A549 (cell line): ENCODE data around the gene NOXO1. TPM values are rescaled to one million over a fixed set of nuclear protein-coding genes. Genes with fewer than 3 reads are reported as not detected.

Experiments used
- ATAC-seq, 2 experiments: fragments of 200-7000 bp in 1 of 2; fragments of >200 bp in 1 of 2; cut with Nextera tagmentation in 1 of 2; cut with Tn5 transposase in 1 of 2; 3 replicates each; pipeline versions ENCODE4 v1.8.0 to v1.9.1; 2018 to 2020; ENCODE audit warnings: mild to moderate bottlenecking in 1 of 2, moderate library complexity in 1 of 2
- CTCF ChIA-PET: fragments of 300-600 bp; sonication (Branson Sonifier 250); formaldehyde crosslinking; extraction: SDS; loops from one replicate; lab custom pipeline; 2021; ENCODE audit warnings: antibody characterized with exemption, inconsistent platforms; lab: Yijun Ruan, JAX
- POLR2A ChIA-PET: fragments of 350-600 bp; formaldehyde crosslinking; extraction: SDS; loops from one replicate; lab custom pipeline; 2021; ENCODE audit warnings: antibody characterized with exemption, inconsistent platforms; lab: Yijun Ruan, JAX
- DNase-seq, 2 experiments: peaks; one replicate each; pipeline versions ENCODE4 v3.0.0 to v3.0.0-alpha.2; 2011 to 2016; ENCODE audit warnings: low read depth in 1 of 2, low spot score in 1 of 2
- FAIRE-seq: peaks from 2 replicates; lab custom pipeline; 2011; peaks lifted over from hg19 to GRCh38; lab: Jason Lieb, UNC
- H3K27ac ChIP-seq, 2 experiments: fragments of >200 bp; sonication (Bioruptor Twin); formaldehyde crosslinking; 3 replicates each; pipeline ENCODE4 v1.5.1; 2016 to 2017
- H3K4me1 ChIP-seq: fragments of >200 bp; sonication (Bioruptor Twin); formaldehyde crosslinking; 3 replicates; pipeline ENCODE4 v1.6.1; 2016
- H3K4me2 ChIP-seq: fragments of >200 bp; sonication (Bioruptor Twin); formaldehyde crosslinking; 3 replicates; pipeline ENCODE4 v1.6.1; 2016
- H3K4me3 ChIP-seq: fragments of >200 bp; sonication (Bioruptor Twin); formaldehyde crosslinking; 3 replicates; pipeline ENCODE4 v1.5.1; 2016
- H3K9me3 ChIP-seq: fragments of >200 bp; sonication (Bioruptor Twin); formaldehyde crosslinking; 3 replicates; pipeline ENCODE4 v1.6.1; 2016
- CBX2 ChIP-seq: fragments of 200-600 bp; sonication (generic); IDR thresholded peaks from 2 replicates; pipeline ENCODE4 v1.6.1; 2016; ENCODE audit warnings: low read depth, mild to moderate bottlenecking, borderline replicate concordance
- CBX8 ChIP-seq: fragments of 200-600 bp; sonication (generic); IDR thresholded peaks from 2 replicates; pipeline ENCODE4 v1.6.1; 2016
- ESRRA ChIP-seq: fragments of 150-350 bp; IDR thresholded peaks from 2 replicates; pipeline ENCODE4 v1.6.1; 2014; ENCODE audit warnings: mild to moderate bottlenecking, low read length, borderline replicate concordance
- FOSB ChIP-seq: fragments of 250-450 bp; sonication (Bioruptor Pico); IDR thresholded peaks from 2 replicates; pipeline ENCODE4 v1.5.0; 2020; ENCODE audit warnings: mild to moderate bottlenecking, moderate library complexity
- HEYL ChIP-seq: fragments of 250-450 bp; sonication (Bioruptor Pico); IDR thresholded peaks from 2 replicates; pipeline ENCODE4 v1.8.0; 2021; ENCODE audit warnings: mild to moderate bottlenecking, moderate library complexity
- HOXB13 ChIP-seq: fragments of 250-450 bp; sonication (Bioruptor Pico); IDR thresholded peaks from 2 replicates; pipeline ENCODE4 v1.5.0; 2020; ENCODE audit warnings: low read depth, mild to moderate bottlenecking, moderate library complexity
- HOXB5 ChIP-seq: fragments of 250-450 bp; sonication (Bioruptor Pico); IDR thresholded peaks from 2 replicates; pipeline ENCODE4 v1.5.0; 2020; ENCODE audit warnings: mild to moderate bottlenecking, moderate library complexity
- KDM1A ChIP-seq: fragments of 200-600 bp; sonication (generic); IDR thresholded peaks from 2 replicates; pipeline ENCODE4 v1.6.1; 2016; ENCODE audit warnings: low read depth, mild to moderate bottlenecking
- MYC ChIP-seq: IDR thresholded peaks from 2 replicates; pipeline ENCODE4 v1.6.1; 2012; ENCODE audit warnings: mild to moderate bottlenecking, inconsistent platforms, low read length, improper control_type of control experiment, borderline replicate concordance
- RAD21 ChIP-seq, 2 experiments: fragments of >200 bp in 1 of 2; sonication (Bioruptor Twin) in 1 of 2; formaldehyde crosslinking in 1 of 2; IDR thresholded peaks in 1 of 2; conservative IDR thresholded peaks in 1 of 2; 2 replicates in 1 of 2; 3 replicates in 1 of 2; pipeline ENCODE4 v1.6.1; 2012 to 2018; ENCODE audit warnings: inconsistent platforms in 1 of 2
- RARB ChIP-seq: fragments of 250-450 bp; sonication (Bioruptor Pico); IDR thresholded peaks from 2 replicates; pipeline ENCODE4 v1.8.0; 2021; ENCODE audit warnings: mild to moderate bottlenecking, moderate library complexity
- RCOR1 ChIP-seq: fragments of 150-350 bp; IDR thresholded peaks from 2 replicates; pipeline ENCODE4 v1.6.1; 2014; ENCODE audit warnings: antibody characterized with exemption, low read length, low read depth
- RNF2 ChIP-seq: fragments of 200-600 bp; sonication (generic); IDR thresholded peaks from 2 replicates; pipeline ENCODE4 v1.6.1; 2016; ENCODE audit warnings: low read depth, mild to moderate bottlenecking, antibody characterized with exemption, moderate library complexity, borderline replicate concordance
- ZFP36 ChIP-seq: fragments of 450-650 bp; IDR thresholded peaks from 2 replicates; pipeline ENCODE4 v1.6.1; 2014; ENCODE audit warnings: borderline replicate concordance; ENCODE audit not compliant: partially characterized antibody
- ZNF302 ChIP-seq: fragments of 250-450 bp; sonication (Bioruptor Pico); IDR thresholded peaks from 2 replicates; pipeline ENCODE4 v1.9.0; 2021; ENCODE audit warnings: inconsistent platforms, mild to moderate bottlenecking, moderate library complexity
- WGBS: methylation state at CpG from one replicate; pipeline ENCODE4 v1.1.6; 2017; ENCODE audit errors: missing lambda C conversion rate; 5-methylcytosine and 5-hydroxymethylcytosine counted together
- polyA plus RNA-seq, 4 experiments: library from polyadenylated mRNA; depleted of rRNA in 3 of 4; stranded (reverse); fragments of >200 nt; fragmentation: RNase III in 1 of 4; extraction: RNeasy Plus Mini Kit Qiagen cat#74134 plus additional on column Dnase treatment in 1 of 4; gene quantifications; 2 replicates in 3 of 4; 3 replicates in 1 of 4; pipeline ENCODE4 v1.2.3, GENCODE V29; 2011 to 2017
- TF ChIP-seq, protein P1 (sequence below): fragments of >200 bp; sonication (Bioruptor Twin); formaldehyde crosslinking; IDR thresholded peaks from 3 replicates; pipeline ENCODE4 v1.5.1; 2016
- TF ChIP-seq, protein P2 (sequence below): fragments of >200 bp; sonication (Bioruptor Twin); formaldehyde crosslinking; IDR thresholded peaks from 2 replicates; pipeline ENCODE4 v1.6.1; 2016
- TF ChIP-seq, protein P3 (sequence below): IDR thresholded peaks from 2 replicates; pipeline ENCODE4 v1.6.1; 2012
- TF ChIP-seq, protein P4 (sequence below): fragments of 250-450 bp; sonication (Bioruptor Pico); IDR thresholded peaks from 2 replicates; pipeline ENCODE4 v1.5.0; 2021; ENCODE audit warnings: mild to moderate bottlenecking, moderate library complexity, borderline replicate concordance
- TF ChIP-seq, protein P5 (sequence below): IDR thresholded peaks from 2 replicates; pipeline ENCODE4 v1.6.1; 2012; ENCODE audit warnings: low read depth, borderline replicate concordance
- TF ChIP-seq, protein P6 (sequence below): IDR thresholded peaks from 2 replicates; pipeline ENCODE4 v1.6.1; 2012
- TF ChIP-seq, protein P7 (sequence below): fragments of 250-450 bp; sonication (Bioruptor Pico); IDR thresholded peaks from 2 replicates; pipeline ENCODE4 v1.5.0; 2020; ENCODE audit warnings: low read depth, mild to moderate bottlenecking, moderate library complexity

The NOXO1 gene
- polyA plus RNA-seq, 2 of the 4 experiments (the other 2 are of a cell fraction): 0.32 TPM; not detected in 1

DNA sequence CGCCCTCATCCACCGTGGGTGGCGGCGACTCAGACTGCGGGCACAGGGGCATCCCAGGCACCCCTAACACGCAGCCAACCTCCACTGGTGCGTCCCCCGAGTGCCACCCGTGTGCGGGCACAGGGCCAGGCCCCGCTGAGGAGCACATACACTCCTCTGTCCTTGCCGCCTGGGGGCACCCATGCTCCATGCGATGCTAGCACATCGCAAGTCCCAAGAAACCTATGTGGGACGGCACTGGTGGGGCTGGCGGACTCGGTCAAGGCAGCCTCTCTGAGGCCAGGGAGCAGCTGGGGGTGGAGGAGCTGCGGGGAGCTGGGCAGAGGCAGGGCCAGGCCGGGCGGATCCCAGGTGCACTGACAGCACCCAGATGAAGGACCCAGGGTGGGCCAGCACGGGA lies 24.4 kb upstream of the NOXO1 start:
- Histone ChIP-seq H3K27ac (peak overlapping the region in 1 of 2 experiments; percentile 19; a peak in 1 of 6 replicates), H3K9me3 (no peaks in the 10 kb centered on the region), H3K4me3 (no peak overlapping the region), H3K4me2 (no peak overlapping the region), H3K4me1 (peaks cover 52% of the 10 kb centered on the region)
- TF ChIP-seq, protein P1, sequence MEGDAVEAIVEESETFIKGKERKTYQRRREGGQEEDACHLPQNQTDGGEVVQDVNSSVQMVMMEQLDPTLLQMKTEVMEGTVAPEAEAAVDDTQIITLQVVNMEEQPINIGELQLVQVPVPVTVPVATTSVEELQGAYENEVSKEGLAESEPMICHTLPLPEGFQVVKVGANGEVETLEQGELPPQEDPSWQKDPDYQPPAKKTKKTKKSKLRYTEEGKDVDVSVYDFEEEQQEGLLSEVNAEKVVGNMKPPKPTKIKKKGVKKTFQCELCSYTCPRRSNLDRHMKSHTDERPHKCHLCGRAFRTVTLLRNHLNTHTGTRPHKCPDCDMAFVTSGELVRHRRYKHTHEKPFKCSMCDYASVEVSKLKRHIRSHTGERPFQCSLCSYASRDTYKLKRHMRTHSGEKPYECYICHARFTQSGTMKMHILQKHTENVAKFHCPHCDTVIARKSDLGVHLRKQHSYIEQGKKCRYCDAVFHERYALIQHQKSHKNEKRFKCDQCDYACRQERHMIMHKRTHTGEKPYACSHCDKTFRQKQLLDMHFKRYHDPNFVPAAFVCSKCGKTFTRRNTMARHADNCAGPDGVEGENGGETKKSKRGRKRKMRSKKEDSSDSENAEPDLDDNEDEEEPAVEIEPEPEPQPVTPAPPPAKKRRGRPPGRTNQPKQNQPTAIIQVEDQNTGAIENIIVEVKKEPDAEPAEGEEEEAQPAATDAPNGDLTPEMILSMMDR: peak; percentile 14; the same call in 1 of the 3 replicates
- TF ChIP-seq, protein P2, sequence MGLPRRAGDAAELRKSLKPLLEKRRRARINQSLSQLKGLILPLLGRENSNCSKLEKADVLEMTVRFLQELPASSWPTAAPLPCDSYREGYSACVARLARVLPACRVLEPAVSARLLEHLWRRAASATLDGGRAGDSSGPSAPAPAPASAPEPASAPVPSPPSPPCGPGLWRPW: no peak
- TF ChIP-seq, protein P3, sequence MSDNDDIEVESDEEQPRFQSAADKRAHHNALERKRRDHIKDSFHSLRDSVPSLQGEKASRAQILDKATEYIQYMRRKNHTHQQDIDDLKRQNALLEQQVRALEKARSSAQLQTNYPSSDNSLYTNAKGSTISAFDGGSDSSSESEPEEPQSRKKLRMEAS: no peak
- TF ChIP-seq HOXB5 (no peak), ZFP36 (no peak), FOSB (CRISPR knock-in tag) (no peak), RAD21 (conservative IDR thresholded peaks at IDR 0.05 in 1 of 2, IDR thresholded peaks at IDR 0.05 in 1 of 2) (peak; percentile 43 to 62), HEYL (CRISPR knock-in tag) (no peak)
- TF ChIP-seq, protein P4, sequence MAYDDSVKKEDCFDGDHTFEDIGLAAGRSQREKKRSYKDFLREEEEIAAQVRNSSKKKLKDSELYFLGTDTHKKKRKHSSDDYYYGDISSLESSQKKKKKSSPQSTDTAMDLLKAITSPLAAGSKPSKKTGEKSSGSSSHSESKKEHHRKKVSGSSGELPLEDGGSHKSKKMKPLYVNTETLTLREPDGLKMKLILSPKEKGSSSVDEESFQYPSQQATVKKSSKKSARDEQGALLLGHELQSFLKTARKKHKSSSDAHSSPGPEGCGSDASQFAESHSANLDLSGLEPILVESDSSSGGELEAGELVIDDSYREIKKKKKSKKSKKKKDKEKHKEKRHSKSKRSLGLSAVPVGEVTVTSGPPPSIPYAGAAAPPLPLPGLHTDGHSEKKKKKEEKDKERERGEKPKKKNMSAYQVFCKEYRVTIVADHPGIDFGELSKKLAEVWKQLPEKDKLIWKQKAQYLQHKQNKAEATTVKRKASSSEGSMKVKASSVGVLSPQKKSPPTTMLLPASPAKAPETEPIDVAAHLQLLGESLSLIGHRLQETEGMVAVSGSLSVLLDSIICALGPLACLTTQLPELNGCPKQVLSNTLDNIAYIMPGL (CRISPR knock-in tag): no peak
- TF ChIP-seq, protein P5, sequence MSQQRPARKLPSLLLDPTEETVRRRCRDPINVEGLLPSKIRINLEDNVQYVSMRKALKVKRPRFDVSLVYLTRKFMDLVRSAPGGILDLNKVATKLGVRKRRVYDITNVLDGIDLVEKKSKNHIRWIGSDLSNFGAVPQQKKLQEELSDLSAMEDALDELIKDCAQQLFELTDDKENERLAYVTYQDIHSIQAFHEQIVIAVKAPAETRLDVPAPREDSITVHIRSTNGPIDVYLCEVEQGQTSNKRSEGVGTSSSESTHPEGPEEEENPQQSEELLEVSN: no peak
- FAIRE-seq (no peak), ATAC-seq (peak in 1 of 2 experiments; percentile 9; a peak in 2 of 6 replicates), DNase-seq (peak in 1 of 2 experiments; percentile 64)
- ChIA-PET CTCF (interaction anchor here (0.9 to 11.3 kb wide), 13 partner anchors 8 to 146 kb away, joined by 3 to 196 read pairs (median 15); partner anchors contain the start of genes GFER, NOXO1, RAB26 and RNF151), POLR2A (no interaction called here)
- 84% methylated on average over 11 of the region's 21 CpGs for WGBS

DNA sequence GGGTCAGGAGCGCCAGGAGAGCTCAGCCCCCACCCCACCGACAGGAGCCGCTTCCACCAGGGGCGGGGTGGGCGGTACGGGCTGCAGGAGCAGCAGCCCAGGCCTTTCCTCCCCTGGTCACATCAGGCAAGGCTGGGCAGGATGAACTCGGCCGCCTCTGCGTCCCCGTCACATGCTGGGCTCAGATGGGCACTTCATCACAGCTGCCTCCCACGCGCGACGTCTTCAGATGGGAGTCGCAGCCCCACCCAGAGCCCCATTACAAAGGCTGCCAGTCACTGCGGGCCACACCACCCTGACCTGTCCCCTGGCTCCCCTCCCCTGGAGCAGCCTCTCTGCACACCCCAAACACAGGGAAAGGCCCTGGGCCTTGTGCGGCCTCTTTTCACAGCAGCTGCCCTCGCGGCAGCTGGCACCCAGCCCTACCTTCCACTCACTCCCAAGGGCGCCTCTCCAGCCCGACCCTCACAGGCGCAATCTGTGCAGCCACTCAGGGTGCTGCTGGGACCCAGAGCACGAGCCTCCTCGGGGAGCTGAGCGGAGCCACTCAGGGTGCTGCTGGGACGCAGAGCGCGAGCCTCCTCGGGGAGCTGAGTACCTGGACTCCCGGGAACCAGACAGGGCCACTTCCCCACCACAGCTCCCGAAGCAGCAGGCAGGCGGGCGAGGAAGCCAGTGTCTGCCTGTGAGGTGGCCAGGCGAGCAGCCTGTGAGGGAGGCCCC lies 23.7 kb upstream of the NOXO1 start:
- H3K27ac ChIP-seq: peak overlapping the region in 1 of 2 experiments; percentile 71; a peak in 2 of 6 replicates
- no peaks in the 10 kb centered on the region for H3K9me3 ChIP-seq
- no peak overlapping the region for H3K4me3 ChIP-seq
- no peak for ATAC-seq
- H3K4me1 ChIP-seq: peaks cover 49% of the 10 kb centered on the region
- DNase-seq: no peak
- CTCF ChIA-PET: interaction anchor here (0.9 to 11.3 kb wide), 29 partner anchors 8 to 228 kb away, joined by 3 to 196 read pairs (median 7); partner anchors contain the start of genes GFER, NOXO1, PKD1 and RAB26
- H3K4me2 ChIP-seq: peak overlapping the region; percentile 78; the same call in 1 of the 3 replicates
- POLR2A ChIA-PET: interaction anchor here (1.0 to 1.7 kb wide), 2 partner anchors 34 to 40 kb away, joined by 4 to 11 read pairs; partner anchors contain the start of genes RPS2 and TBL3
- no peak for FAIRE-seq
- TF ChIP-seq HOXB13 (CRISPR knock-in tag) (no peak), ESRRA (no peak), RNF2 (no peak), RARB (CRISPR knock-in tag) (no peak), KDM1A (no peak), CBX2 (no peak), RCOR1 (no peak), CBX8 (no peak), ZNF302 (CRISPR knock-in tag) (no peak), FOSB (CRISPR knock-in tag) (no peak), MYC (no peak)
- TF ChIP-seq, protein P1: no peak
- TF ChIP-seq, protein P6, sequence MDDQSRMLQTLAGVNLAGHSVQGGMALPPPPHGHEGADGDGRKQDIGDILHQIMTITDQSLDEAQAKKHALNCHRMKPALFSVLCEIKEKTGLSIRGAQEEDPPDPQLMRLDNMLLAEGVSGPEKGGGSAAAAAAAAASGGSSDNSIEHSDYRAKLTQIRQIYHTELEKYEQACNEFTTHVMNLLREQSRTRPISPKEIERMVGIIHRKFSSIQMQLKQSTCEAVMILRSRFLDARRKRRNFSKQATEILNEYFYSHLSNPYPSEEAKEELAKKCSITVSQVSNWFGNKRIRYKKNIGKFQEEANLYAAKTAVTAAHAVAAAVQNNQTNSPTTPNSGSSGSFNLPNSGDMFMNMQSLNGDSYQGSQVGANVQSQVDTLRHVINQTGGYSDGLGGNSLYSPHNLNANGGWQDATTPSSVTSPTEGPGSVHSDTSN: no peak
- TF ChIP-seq, protein P7, sequence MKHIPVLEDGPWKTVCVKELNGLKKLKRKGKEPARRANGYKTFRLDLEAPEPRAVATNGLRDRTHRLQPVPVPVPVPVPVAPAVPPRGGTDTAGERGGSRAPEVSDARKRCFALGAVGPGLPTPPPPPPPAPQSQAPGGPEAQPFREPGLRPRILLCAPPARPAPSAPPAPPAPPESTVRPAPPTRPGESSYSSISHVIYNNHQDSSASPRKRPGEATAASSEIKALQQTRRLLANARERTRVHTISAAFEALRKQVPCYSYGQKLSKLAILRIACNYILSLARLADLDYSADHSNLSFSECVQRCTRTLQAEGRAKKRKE (CRISPR knock-in tag): no peak
- TF ChIP-seq, all 56 proteins: peak for 0
- 89% methylated on average over 30 of the region's 34 CpGs for whole genome bisulfite sequencing
